ENCODE data around the gene AGPAT3. TPM values are rescaled to one million over a fixed set of nuclear protein-coding genes. Genes with fewer than 3 reads are reported as not detected.

Gene AGPAT3
- total RNA-seq, 2 donors from 2014 or later = 31.3 to 53.5 TPM

GRCh38 chr21:43931489-43931888, 66.5 kb downstream of the AGPAT3 start:
- Histone ChIP-seq H3K4me1 (replicated peaks) (peaks cover 39% of the 10 kb centered on the region), H3K4me3 (no peak overlapping the region), H3K9me3 (no peaks in the 10 kb centered on the region), H3K27me3 (replicated peaks; ENCODE audit: insufficient read depth) (no peaks in the 10 kb centered on the region), H3K36me3 (no peaks in the 10 kb centered on the region), H3K27ac (no peak overlapping the region)
- WGBS = 84% methylated on average over 13 of the region's 13 CpGs
- DNase-seq (ENCODE audit: low spot score) = no peak
- intact Hi-C loops (cut with DNase I) = loop anchor here (10.0 kb wide), 1 partner anchor 117 kb away; no protein-coding TSS in a partner anchor
- TF ChIP-seq POLR2A (IDR thresholded peaks at IDR 0.05) (no peak), POLR2AphosphoS5 (IDR thresholded peaks at IDR 0.05) (no peak)

DNA sequence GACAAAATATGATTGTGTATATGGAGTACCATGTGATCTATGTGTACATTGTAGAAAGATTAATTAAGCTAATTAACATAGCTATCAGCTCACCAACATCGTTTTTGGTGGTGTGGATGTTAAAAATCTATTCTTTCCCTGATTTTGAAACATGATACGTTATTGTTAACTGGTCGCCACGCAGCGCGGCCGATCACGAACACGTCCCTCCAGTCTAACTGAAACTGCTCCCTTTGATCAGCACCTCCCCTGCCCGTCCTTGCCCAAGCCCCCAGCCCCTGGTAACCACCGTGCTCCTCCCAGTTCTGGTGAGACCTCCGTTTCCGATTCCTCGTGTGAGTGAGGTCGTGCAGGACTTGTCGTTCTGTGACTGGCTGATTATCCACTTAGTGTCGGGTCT, 67.0 kb downstream of the AGPAT3 start:
- H3K4me1 ChIP-seq (replicated peaks) = peaks cover 41% of the 10 kb centered on the region

GRCh38 chr21:43933199-43933598, 68.2 kb downstream of the AGPAT3 start:
- intact Hi-C loops (cut with DNase I) = loop anchor here (10.0 kb wide), 1 partner anchor 118 kb away; no protein-coding TSS in a partner anchor
- no peaks in the 10 kb centered on the region for H3K9me3 ChIP-seq
- WGBS = 92% methylated on average over 12 of the region's 12 CpGs
- TF ChIP-seq POLR2A (IDR thresholded peaks at IDR 0.05) (no peak), POLR2AphosphoS5 (IDR thresholded peaks at IDR 0.05) (no peak)
- TF ChIP-seq, protein P1, sequence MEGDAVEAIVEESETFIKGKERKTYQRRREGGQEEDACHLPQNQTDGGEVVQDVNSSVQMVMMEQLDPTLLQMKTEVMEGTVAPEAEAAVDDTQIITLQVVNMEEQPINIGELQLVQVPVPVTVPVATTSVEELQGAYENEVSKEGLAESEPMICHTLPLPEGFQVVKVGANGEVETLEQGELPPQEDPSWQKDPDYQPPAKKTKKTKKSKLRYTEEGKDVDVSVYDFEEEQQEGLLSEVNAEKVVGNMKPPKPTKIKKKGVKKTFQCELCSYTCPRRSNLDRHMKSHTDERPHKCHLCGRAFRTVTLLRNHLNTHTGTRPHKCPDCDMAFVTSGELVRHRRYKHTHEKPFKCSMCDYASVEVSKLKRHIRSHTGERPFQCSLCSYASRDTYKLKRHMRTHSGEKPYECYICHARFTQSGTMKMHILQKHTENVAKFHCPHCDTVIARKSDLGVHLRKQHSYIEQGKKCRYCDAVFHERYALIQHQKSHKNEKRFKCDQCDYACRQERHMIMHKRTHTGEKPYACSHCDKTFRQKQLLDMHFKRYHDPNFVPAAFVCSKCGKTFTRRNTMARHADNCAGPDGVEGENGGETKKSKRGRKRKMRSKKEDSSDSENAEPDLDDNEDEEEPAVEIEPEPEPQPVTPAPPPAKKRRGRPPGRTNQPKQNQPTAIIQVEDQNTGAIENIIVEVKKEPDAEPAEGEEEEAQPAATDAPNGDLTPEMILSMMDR (IDR thresholded peaks at IDR 0.05) = no peak
- no peak overlapping the region for H3K4me3 ChIP-seq
- H3K27ac ChIP-seq = no peak overlapping the region
- H3K36me3 ChIP-seq = no peaks in the 10 kb centered on the region
- H3K4me1 ChIP-seq (replicated peaks) = peaks cover 39% of the 10 kb centered on the region
- H3K27me3 ChIP-seq (replicated peaks; ENCODE audit: insufficient read depth) = no peaks in the 10 kb centered on the region
- no peak for DNase-seq (ENCODE audit: low spot score)

More for the DNA sequence above, 67.0 kb downstream of the AGPAT3 start:
- H3K36me3 ChIP-seq = no peaks in the 10 kb centered on the region
- no peak overlapping the region for H3K27ac ChIP-seq
- intact Hi-C loops (cut with DNase I) = loop anchor here (10.0 kb wide), 1 partner anchor 117 kb away; no protein-coding TSS in a partner anchor
- H3K4me3 ChIP-seq = no peak overlapping the region
- 89% methylated on average over 17 of the region's 17 CpGs for WGBS
- H3K27me3 ChIP-seq (replicated peaks; ENCODE audit: insufficient read depth) = no peaks in the 10 kb centered on the region
- TF ChIP-seq POLR2A (IDR thresholded peaks at IDR 0.05) = no peak
- TF ChIP-seq, protein P1 (IDR thresholded peaks at IDR 0.05) = no peak
- TF ChIP-seq POLR2AphosphoS5 (IDR thresholded peaks at IDR 0.05) = no peak
- H3K9me3 ChIP-seq = no peaks in the 10 kb centered on the region
- no peak for DNase-seq (ENCODE audit: low spot score)

DNA sequence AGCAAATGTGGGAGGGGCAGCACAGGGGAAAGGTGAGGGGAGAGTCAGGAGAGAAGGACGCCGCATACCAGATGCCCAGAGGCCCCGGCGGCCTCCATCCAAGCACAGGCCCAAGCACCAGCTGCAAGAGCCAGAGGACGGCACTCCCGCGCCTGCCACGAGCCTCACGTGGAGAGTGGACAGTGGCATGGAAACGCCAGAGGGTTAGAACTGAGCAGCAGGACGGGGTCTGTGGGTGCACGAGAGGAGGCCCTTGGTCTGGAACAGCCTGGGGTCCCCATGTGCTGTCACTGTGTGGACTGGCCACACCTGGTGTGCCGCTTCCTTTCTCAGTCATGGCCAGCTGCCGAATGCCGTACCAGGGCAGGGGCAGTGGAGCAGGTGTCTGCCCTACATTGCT, 68.7 kb downstream of the AGPAT3 start:
- 93% methylated on average over 13 of the region's 15 CpGs for whole genome bisulfite sequencing
- H3K4me1 ChIP-seq (replicated peaks) = peaks cover 36% of the 10 kb centered on the region
- intact Hi-C loops (cut with DNase I) = loop anchor here (10.0 kb wide), 1 partner anchor 119 kb away; no protein-coding TSS in a partner anchor
- TF ChIP-seq, protein P1 (IDR thresholded peaks at IDR 0.05) = no peak
- no peak for TF ChIP-seq POLR2AphosphoS5 (IDR thresholded peaks at IDR 0.05)
- TF ChIP-seq POLR2A (IDR thresholded peaks at IDR 0.05) = no peak
- H3K27me3 ChIP-seq (replicated peaks; ENCODE audit: insufficient read depth) = no peaks in the 10 kb centered on the region
- no peak for DNase-seq (ENCODE audit: low spot score)
- no peaks in the 10 kb centered on the region for H3K9me3 ChIP-seq
- no peak overlapping the region for H3K4me3 ChIP-seq
- no peak overlapping the region for H3K27ac ChIP-seq
- no peaks in the 10 kb centered on the region for H3K36me3 ChIP-seq

DNA sequence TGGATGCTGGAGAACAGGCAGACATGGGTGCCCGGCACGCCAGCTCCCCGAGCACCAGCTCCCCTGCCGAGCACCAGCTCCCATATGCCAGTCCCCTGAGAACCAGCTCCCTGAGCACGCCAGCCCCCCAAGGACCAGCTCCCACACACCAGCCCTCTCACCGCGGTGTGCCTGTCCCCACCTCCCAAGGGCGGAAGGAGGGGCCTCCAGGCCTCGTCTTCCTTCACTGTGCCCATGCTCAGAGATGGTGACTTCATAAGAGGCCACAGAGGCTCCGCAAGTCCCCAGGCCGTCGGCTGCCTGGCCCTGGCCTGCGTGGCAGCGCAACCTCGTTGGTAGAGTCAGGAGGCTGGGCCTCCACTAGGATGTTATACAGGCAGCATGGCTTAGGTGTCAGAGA, 69.1 kb downstream of the AGPAT3 start:
- H3K4me3 ChIP-seq = no peak overlapping the region
- H3K27me3 ChIP-seq (replicated peaks; ENCODE audit: insufficient read depth) = no peaks in the 10 kb centered on the region
- H3K9me3 ChIP-seq = no peaks in the 10 kb centered on the region
- H3K4me1 ChIP-seq (replicated peaks) = peaks cover 34% of the 10 kb centered on the region
- no peak for DNase-seq (ENCODE audit: low spot score)
- WGBS = 90% methylated on average over 14 of the region's 15 CpGs
- no peak for TF ChIP-seq POLR2AphosphoS5 (IDR thresholded peaks at IDR 0.05)
- no peak for TF ChIP-seq POLR2A (IDR thresholded peaks at IDR 0.05)
- TF ChIP-seq, protein P1 (IDR thresholded peaks at IDR 0.05) = no peak
- H3K36me3 ChIP-seq = no peaks in the 10 kb centered on the region
- no peak overlapping the region for H3K27ac ChIP-seq
- intact Hi-C loops (cut with DNase I) = loop anchor here (10.0 kb wide), 1 partner anchor 119 kb away; no protein-coding TSS in a partner anchor

Measured in prostate gland (tissue), 2 donors.